SK-N-SH (cell line): ENCODE results near the gene CA7. TPM values are rescaled to one million over a fixed set of nuclear protein-coding genes. Genes with fewer than 3 reads are reported as not detected.
A peak's percentile ranks its signal among the peaks of the same experiment; 100 is the strongest.

Experiments
- CTCF ChIA-PET: fragments of 300-600, 350-600 bp; formaldehyde crosslinking; extraction: SDS; loops from one replicate; lab custom pipeline; 2021; lab: Yijun Ruan, JAX
- POLR2A ChIA-PET: fragments of 350-600 bp; sonication (Branson Sonifier 250); formaldehyde crosslinking; extraction: SDS; loops from one replicate; lab custom pipeline; 2020; ENCODE audit warnings: antibody characterized with exemption, inconsistent platforms; lab: Yijun Ruan, JAX
- DNase-seq: peaks from one replicate; pipeline ENCODE4 v3.0.0; 2012
- H2AFZ ChIP-seq: fragments of 200-600 bp; sonication (generic); 2 replicates; pipeline ENCODE4 v1.8.1; 2016; ENCODE audit warnings: antibody characterized with exemption, mild to moderate bottlenecking, low read depth
- H3F3A ChIP-seq: fragments of 200-600 bp; sonication (generic); replicated peaks from 2 replicates; pipeline ENCODE3; 2016; ENCODE audit warnings: antibody characterized with exemption, mild to moderate bottlenecking; ENCODE audit not compliant: insufficient read depth
- H3K27ac ChIP-seq, 2 experiments: fragments of 200-500 bp in 1 of 2; fragments of 200-600 bp in 1 of 2; sonication (Bioruptor generic) in 1 of 2; sonication (generic), shearing (Covaris generic) in 1 of 2; 2 replicates each; pipeline versions ENCODE4 v1.5.1 to v1.6.1; 2014 to 2016; ENCODE audit warnings: low read depth in 2 of 2, inconsistent platforms in 1 of 2, low read length in 1 of 2, mild to moderate bottlenecking in 1 of 2, mixed read lengths in 1 of 2
- H3K27me3 ChIP-seq: fragments of 200-600 bp; sonication (generic), shearing (Covaris generic); 2 replicates; pipeline ENCODE4 v1.6.1; 2016; ENCODE audit warnings: mixed run types; ENCODE audit not compliant: insufficient read depth
- H3K36me3 ChIP-seq, 2 experiments: fragments of 200-500 bp in 1 of 2; fragments of 200-600 bp in 1 of 2; sonication (Bioruptor generic) in 1 of 2; sonication (generic) in 1 of 2; replicated peaks in 1 of 2; 2 replicates each; pipeline versions ENCODE3 to v1.5.1; 2014 to 2016; ENCODE audit warnings: low read length in 1 of 2, mild to moderate bottlenecking in 1 of 2; ENCODE audit not compliant: insufficient read depth in 2 of 2, control insufficient read depth in 1 of 2
- H3K4me1 ChIP-seq, 2 experiments: fragments of 200-500 bp in 1 of 2; fragments of 200-600 bp in 1 of 2; sonication (Bioruptor generic) in 1 of 2; sonication (generic), shearing (Covaris generic) in 1 of 2; 2 replicates each; pipeline versions ENCODE4 v1.5.1 to v1.6.1; 2014 to 2016; ENCODE audit warnings: low read depth in 1 of 2, low read length in 1 of 2, mixed run types in 1 of 2; ENCODE audit not compliant: insufficient read depth in 2 of 2, control insufficient read depth in 1 of 2
- H3K4me2 ChIP-seq: fragments of 200-600 bp; sonication (generic), shearing (Covaris generic); 2 replicates; pipeline ENCODE4 v1.6.1; 2017; ENCODE audit warnings: mixed run types
- H3K4me3 ChIP-seq, 2 experiments: fragments of 200-500 bp in 1 of 2; fragments of 200-600 bp in 1 of 2; sonication (Bioruptor generic) in 1 of 2; sonication (generic), shearing (Covaris generic) in 1 of 2; 2 replicates each; pipeline versions ENCODE4 v1.5.1 to v1.8.1; 2014 to 2016; ENCODE audit warnings: low read depth in 2 of 2, inconsistent platforms in 1 of 2, low read length in 1 of 2, mild to moderate bottlenecking in 1 of 2, mixed read lengths in 1 of 2, moderate library complexity in 1 of 2
- H3K79me2 ChIP-seq: fragments of 200-600 bp; sonication (generic); 2 replicates; pipeline ENCODE4 v1.8.1; 2017; ENCODE audit warnings: mild to moderate bottlenecking; ENCODE audit not compliant: insufficient read depth
- H3K9ac ChIP-seq: fragments of 200-600 bp; sonication (generic); 2 replicates; pipeline ENCODE4 v1.6.1; 2017; ENCODE audit warnings: mixed run types
- H3K9me2 ChIP-seq: fragments of 200-600 bp; sonication (generic); 2 replicates; pipeline ENCODE4 v1.6.1; 2017; ENCODE audit warnings: mixed run types
- H3K9me3 ChIP-seq: fragments of 200-600 bp; sonication (generic); 2 replicates; pipeline ENCODE4 v1.6.1; 2017; ENCODE audit warnings: mixed run types, mild to moderate bottlenecking, moderate library complexity
- H4K20me1 ChIP-seq: fragments of 200-600 bp; sonication (generic); 2 replicates; pipeline ENCODE4 v1.6.1; 2017; ENCODE audit warnings: mild to moderate bottlenecking, mixed run types; ENCODE audit not compliant: insufficient read depth
- CHD2 ChIP-seq: fragments of 150-350 bp; IDR thresholded peaks from 2 replicates; pipeline ENCODE4 v1.6.1; 2018; ENCODE audit warnings: low read length; ENCODE audit not compliant: partially characterized antibody
- ELF1 ChIP-seq: IDR thresholded peaks from 2 replicates; pipeline ENCODE4 v1.4.0; 2012
- EP300 ChIP-seq, 2 experiments: IDR thresholded peaks; 2 replicates each; pipeline versions ENCODE4 v1.4.0 to v1.6.1; 2012; ENCODE audit warnings: borderline replicate concordance in 1 of 2, low read depth in 1 of 2, low read length in 1 of 2
- FOXM1 ChIP-seq: IDR thresholded peaks from 2 replicates; pipeline ENCODE4 v1.4.0; 2012; ENCODE audit warnings: low read depth, mild to moderate bottlenecking
- JUND ChIP-seq: IDR thresholded peaks from 2 replicates; pipeline ENCODE4 v1.4.0; 2012
- NRF1 ChIP-seq: IDR thresholded peaks from 2 replicates; pipeline ENCODE4 v1.6.1; 2012; ENCODE audit warnings: low read depth, mild to moderate bottlenecking, low read length
- RAD21 ChIP-seq: IDR thresholded peaks from 2 replicates; pipeline ENCODE4 v1.6.1; 2012; ENCODE audit warnings: mild to moderate bottlenecking, low read length
- REST ChIP-seq: IDR thresholded peaks from 2 replicates; pipeline ENCODE4 v1.6.1; 2012; ENCODE audit warnings: mild to moderate bottlenecking, low read depth, low read length, moderate library complexity
- SIN3A ChIP-seq: IDR thresholded peaks from 2 replicates; pipeline ENCODE4 v1.6.1; 2012; ENCODE audit warnings: low read depth, mild to moderate bottlenecking, low read length, moderate library complexity, borderline replicate concordance
- SMC3 ChIP-seq: IDR thresholded peaks from 2 replicates; pipeline ENCODE4 v1.6.1; 2012; ENCODE audit warnings: low read depth, low read length, improper control_type of control experiment
- TAF1 ChIP-seq: IDR thresholded peaks from 2 replicates; pipeline ENCODE4 v1.6.1; 2012; ENCODE audit warnings: low read depth, mild to moderate bottlenecking, low read length, moderate library complexity, borderline replicate concordance
- TCF12 ChIP-seq: IDR thresholded peaks from 2 replicates; pipeline ENCODE4 v1.4.0; 2012
- TEAD4 ChIP-seq: IDR thresholded peaks from 2 replicates; pipeline ENCODE4 v1.4.0; 2012; ENCODE audit warnings: mild to moderate bottlenecking, borderline replicate concordance; ENCODE audit not compliant: insufficient read depth
- ZBTB33 ChIP-seq: IDR thresholded peaks from 2 replicates; pipeline ENCODE4 v1.4.0; 2012; ENCODE audit warnings: low read depth, borderline replicate concordance
- WGBS: methylation state at CpG from one replicate; pipeline ENCODE4 v1.1.6; 2017; ENCODE audit warnings: low lambda C conversion rate; 5-methylcytosine and 5-hydroxymethylcytosine counted together
- polyA plus RNA-seq, 3 experiments: library from polyadenylated mRNA; depleted of rRNA; stranded (reverse); fragments of >200 nt; gene quantifications; 2 replicates each; pipeline ENCODE4 v1.2.3, GENCODE V29; 2012
- TF ChIP-seq, protein P1 (sequence below): fragments of 150-350 bp; IDR thresholded peaks from 2 replicates; pipeline ENCODE4 v1.6.1; 2017; ENCODE audit warnings: antibody characterized with exemption, low read length, low read depth, borderline replicate concordance
- TF ChIP-seq, protein P2 (sequence below): IDR thresholded peaks from 2 replicates; pipeline ENCODE4 v1.4.0; 2012; ENCODE audit warnings: low read depth, borderline replicate concordance

Gene CA7
- polyA plus RNA-seq, 1 of the 3 experiments (the other 2 are of a cell fraction) = 0.12 TPM

- CTCF ChIA-PET = interaction anchor here (1.2 to 3.1 kb wide), 6 partner anchors 11 to 248 kb away, joined by 3 to 25 read pairs (median 8); partner anchors contain the start of gene NAE1
- peak; percentile 6 for DNase-seq
- Histone ChIP-seq H3K4me1 (peaks cover 7 to 12% of the 10 kb centered on the region in 2 experiments; a peak in 2 of 4 replicates), H3K9me2 (no peaks in the 10 kb centered on the region), H3K9me3 (no peaks in the 10 kb centered on the region), H3K9ac (no peak overlapping the region), H3K4me3 (no peak overlapping the region), H3K79me2 (no peaks in the 10 kb centered on the region), H2AFZ (no peak overlapping the region), H3K27ac (no peak overlapping the region), H3F3A (peaks cover 8% of the 10 kb centered on the region), H3K4me2 (no peak overlapping the region), H3K27me3 (no peaks in the 10 kb centered on the region), H3K36me3 (no peaks in the 10 kb centered on the region), H4K20me1 (no peaks in the 10 kb centered on the region)
- POLR2A ChIA-PET = no interaction called here
- WGBS = no CpG with 5 or more reads among the region's 2 CpGs
- TF ChIP-seq, protein P1, sequence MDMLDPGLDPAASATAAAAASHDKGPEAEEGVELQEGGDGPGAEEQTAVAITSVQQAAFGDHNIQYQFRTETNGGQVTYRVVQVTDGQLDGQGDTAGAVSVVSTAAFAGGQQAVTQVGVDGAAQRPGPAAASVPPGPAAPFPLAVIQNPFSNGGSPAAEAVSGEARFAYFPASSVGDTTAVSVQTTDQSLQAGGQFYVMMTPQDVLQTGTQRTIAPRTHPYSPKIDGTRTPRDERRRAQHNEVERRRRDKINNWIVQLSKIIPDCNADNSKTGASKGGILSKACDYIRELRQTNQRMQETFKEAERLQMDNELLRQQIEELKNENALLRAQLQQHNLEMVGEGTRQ = no peak
- no peak for TF ChIP-seq ELF1
- TF ChIP-seq, protein P2, sequence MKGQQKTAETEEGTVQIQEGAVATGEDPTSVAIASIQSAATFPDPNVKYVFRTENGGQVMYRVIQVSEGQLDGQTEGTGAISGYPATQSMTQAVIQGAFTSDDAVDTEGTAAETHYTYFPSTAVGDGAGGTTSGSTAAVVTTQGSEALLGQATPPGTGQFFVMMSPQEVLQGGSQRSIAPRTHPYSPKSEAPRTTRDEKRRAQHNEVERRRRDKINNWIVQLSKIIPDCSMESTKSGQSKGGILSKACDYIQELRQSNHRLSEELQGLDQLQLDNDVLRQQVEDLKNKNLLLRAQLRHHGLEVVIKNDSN = no peak
- TF ChIP-seq SIN3A = no peak
- TF ChIP-seq FOXM1 = no peak
- no peak for TF ChIP-seq CHD2
- TF ChIP-seq NRF1 = no peak
- TF ChIP-seq ZBTB33 = no peak
Measured at GRCh38 chr16:66856801-66857200, 12.6 kb downstream of the CA7 start.

DNA sequence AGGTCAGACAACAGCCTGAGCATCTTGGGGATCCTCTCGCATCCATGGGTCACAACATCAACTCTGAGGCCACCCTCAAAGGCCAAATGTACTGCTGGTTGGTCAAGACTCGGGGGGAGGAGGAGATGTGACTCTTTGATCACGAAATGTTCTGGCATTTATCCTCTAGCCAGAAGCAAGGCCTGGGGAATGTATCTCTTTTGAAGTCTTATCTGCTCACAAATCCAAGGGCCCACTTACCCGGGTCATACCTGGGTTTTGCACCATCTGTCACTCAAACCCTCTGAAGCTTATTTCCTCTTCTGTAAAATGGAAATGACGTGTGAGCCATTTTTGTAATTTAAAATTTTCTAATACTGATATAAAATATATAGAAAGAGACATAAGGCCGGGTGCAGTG is 13.2 kb downstream of the CA7 start:
- peak; percentile 3 for DNase-seq
- H3K27me3 ChIP-seq = no peaks in the 10 kb centered on the region
- no peaks in the 10 kb centered on the region for H4K20me1 ChIP-seq
- no peaks in the 10 kb centered on the region for H3K9me3 ChIP-seq
- H3K4me1 ChIP-seq = peaks cover 7 to 12% of the 10 kb centered on the region in 2 experiments; a peak in 2 of 4 replicates
- H3K27ac ChIP-seq = no peak overlapping the region
- H3K4me2 ChIP-seq = no peak overlapping the region
- no peaks in the 10 kb centered on the region for H3K36me3 ChIP-seq
- H3K9ac ChIP-seq = no peak overlapping the region
- no peaks in the 10 kb centered on the region for H3K9me2 ChIP-seq
- ChIA-PET CTCF (interaction anchor here (0.6 to 3.1 kb wide), 7 partner anchors 11 to 249 kb away, joined by 3 to 25 read pairs (median 5); partner anchors contain the start of gene NAE1), POLR2A (no interaction called here)
- H3F3A ChIP-seq = peaks cover 8% of the 10 kb centered on the region
- H3K79me2 ChIP-seq = no peaks in the 10 kb centered on the region
- H2AFZ ChIP-seq = no peak overlapping the region
- WGBS = 78% methylated on average over 3 of the region's 6 CpGs
- no peak overlapping the region for H3K4me3 ChIP-seq
- TF ChIP-seq TCF12 (no peak), SMC3 (no peak), TEAD4 (no peak), EP300 (IDR thresholded peaks at IDR 0.05; ENCODE audit: borderline replicate concordance in 1 of 2, low read depth in 1 of 2, low read length in 1 of 2) (no peak), JUND (no peak), CHD2 (no peak), REST (no peak), RAD21 (no peak), TAF1 (no peak)
- TF ChIP-seq, all 33 proteins: peak for 0
